Posterior vena cava (tissue), 2 donors: ENCODE measurements around the gene TAOK1. TPM values are rescaled to one million over a fixed set of nuclear protein-coding genes. Genes with fewer than 3 reads are reported as not detected.
A peak's percentile ranks its signal among the peaks of the same experiment; 100 is the strongest.

Experiments
- DNase-seq: peaks from one replicate; pipeline ENCODE4 v3.0.0-alpha.2; 2020; ENCODE audit warnings: low spot score
- intact Hi-C, 2 donors: fragments of 100-400 bp; cut with DNase I; formaldehyde crosslinking; loops; one replicate each; pipeline versions ENCODE4 v1.14.1 to v1.14.2; 2022 to 2023
- total RNA-seq, 2 donors: library from RNA; stranded (reverse); fragmentation: NEBNext Ultra II Directional; extraction: Animal tissue kit (Norgen Biotek cat#: 25700); gene quantifications; one replicate each; pipeline ENCODE4 v1.2.1, GENCODE V29; 2021
- donor health status: DM: yes; HTN: yes; CAD: no.
- donor health status: DM: yes; HTN: yes; CAD: no.

Gene TAOK1
- total RNA-seq, 2 donors from 2014 or later, result 70.8 to 78.1 TPM

DNA sequence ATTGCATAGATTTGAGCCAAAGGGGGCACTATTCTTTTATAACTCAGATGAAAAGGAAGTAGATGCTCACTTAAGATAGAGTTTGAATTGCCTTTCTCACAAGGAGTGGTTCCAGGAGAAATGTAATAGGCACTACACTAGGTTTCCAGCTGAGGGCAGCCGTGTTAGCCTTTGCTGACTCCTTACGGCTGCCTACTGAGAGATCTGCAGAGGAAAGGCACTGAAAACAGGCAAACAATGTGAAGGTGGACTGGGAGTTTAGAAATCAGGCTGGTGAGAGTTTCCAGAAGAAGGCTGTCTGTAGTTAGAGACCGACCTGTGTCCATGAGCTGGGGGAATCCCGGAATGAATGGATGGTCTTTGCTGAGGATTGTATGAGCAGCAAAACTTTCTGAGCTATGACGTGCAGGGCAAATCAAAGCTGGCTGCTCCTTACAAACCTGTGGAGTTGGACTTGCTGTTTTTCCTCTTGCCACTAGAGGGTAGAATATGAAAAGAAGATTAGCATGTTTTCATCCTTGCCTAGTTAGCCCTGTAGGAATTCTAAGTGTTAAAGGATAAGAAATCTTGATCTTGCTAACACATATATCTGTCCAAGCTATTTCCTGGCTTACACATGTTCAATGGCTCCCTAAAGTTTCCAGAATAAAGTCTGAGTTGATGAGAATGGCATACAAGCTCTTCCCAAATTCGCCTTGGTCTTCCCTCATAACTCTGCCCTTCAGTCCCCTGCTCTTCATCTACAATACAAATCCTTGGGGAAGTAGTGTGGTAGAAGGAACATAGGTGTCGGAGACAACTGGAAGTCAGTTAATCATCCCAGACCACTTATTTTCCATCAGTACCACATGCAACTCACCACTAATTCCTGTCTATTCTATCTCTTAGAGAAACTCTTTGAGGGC, 20.1 kb upstream of the TAOK1 start:
- intact Hi-C loops, result loop anchor here (5.0 to 10.0 kb wide), 2 partner anchors 105 to 167 kb away; no protein-coding TSS in a partner anchor
- DNase-seq, result peak; percentile 72

DNA sequence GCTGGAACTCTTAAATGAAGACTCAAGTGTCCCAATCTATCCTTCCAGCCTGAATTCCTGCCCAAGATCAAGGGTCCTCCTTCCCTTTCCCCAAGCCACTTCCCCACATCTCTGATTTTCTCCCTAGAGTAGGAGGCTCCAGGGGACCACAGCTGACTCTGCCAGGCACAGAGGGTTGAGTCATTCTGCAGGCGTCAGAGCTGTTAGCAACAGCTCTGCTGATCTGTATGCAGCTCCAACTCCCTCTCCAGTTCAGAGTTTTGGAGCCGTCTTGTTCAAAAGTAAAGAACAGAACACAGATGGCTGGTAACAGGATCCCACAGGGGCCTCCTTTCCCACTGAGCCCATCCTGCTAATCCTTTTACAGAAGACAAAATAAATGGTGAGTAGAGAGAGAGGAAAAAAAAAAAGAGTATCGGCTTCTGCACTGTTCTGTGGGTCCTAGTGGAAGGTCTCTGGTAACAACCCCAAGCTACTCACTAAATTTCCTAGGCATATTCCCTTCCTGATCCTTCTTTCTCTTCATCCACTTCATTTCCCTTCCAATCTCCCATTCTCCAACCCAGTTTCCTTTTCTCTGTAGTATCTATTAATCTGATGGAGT, 13.4 kb upstream of the TAOK1 start:
- intact Hi-C loops, result loop anchor here in 1 of 2 donors (10.0 kb wide), 1 partner anchor 98 kb away; no protein-coding TSS in a partner anchor
- peak; percentile 71 for DNase-seq

DNA sequence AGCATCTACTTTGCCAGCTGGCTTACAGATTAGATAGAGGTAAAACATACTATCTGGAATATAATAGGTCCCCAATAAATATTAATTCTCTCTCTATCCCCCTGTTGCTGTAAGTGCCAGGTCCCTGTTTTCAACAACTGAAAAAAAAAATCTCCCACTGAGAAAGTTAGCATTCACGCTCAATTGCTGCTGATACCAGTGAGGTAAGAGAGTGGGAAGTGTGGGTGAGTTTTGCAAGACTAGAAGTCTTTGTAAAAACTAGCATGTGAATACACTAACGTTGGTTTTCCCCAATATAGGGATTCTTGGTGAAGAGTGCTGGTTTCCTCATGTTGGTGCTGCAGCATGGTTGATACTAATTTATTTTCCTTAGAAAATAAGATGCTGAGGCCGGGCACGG, 11.7 kb upstream of the TAOK1 start:
- intact Hi-C loops, result loop anchor here in 1 of 2 donors (10.0 kb wide), 1 partner anchor 96 kb away; no protein-coding TSS in a partner anchor
- DNase-seq, result no peak

- no peak for DNase-seq
- intact Hi-C loops, result loop anchor here in 1 of 2 donors (10.0 kb wide), 1 partner anchor 95 kb away; no protein-coding TSS in a partner anchor
Measured at GRCh38 chr17:29379084-29379991, 10.8 kb upstream of the TAOK1 start.

GRCh38 chr17:29383686-29384085, 6.5 kb upstream of the TAOK1 start:
- no peak for DNase-seq
- intact Hi-C loops, result no loop called here

DNA sequence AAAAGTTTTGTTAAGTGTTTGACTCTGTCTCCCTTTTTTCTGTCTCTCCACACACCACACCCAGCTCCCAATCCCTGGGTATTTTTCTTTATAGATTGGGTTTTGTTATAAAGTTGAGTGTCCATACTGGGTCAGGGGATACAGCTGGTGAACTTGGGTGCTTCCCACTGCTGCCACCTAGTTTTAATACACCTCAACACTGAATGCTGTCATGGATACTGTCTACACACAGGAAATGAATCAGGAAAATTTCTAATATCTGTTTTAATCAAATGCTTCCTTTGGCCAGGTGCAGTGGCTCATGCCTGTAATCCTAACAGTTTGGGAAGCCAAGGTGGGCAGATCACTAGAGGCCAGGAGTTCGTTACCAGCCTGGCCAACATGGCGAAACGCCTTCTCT, 5.3 kb upstream of the TAOK1 start:
- DNase-seq, result peak; percentile 20
- intact Hi-C loops, result no loop called here

GRCh38 chr17:29386760-29387159, 3.4 kb upstream of the TAOK1 start:
- intact Hi-C loops, result no loop called here
- DNase-seq, result no peak

- DNase-seq, result peak; percentile 34
- intact Hi-C loops, result no loop called here
Measured at GRCh38 chr17:29388937-29389336, 1.2 kb upstream of the TAOK1 start.

- intact Hi-C loops, result loop anchor here in 1 of 2 donors (1.0 kb wide), 1 partner anchor 31 kb away; no protein-coding TSS in a partner anchor
- peak; percentile 58 for DNase-seq
Measured at GRCh38 chr17:29390851-29391631, 878 bp downstream of the TAOK1 start.

GRCh38 chr17:29393436-29393835, 3.3 kb downstream of the TAOK1 start:
- intact Hi-C loops, result no loop called here
- no peak for DNase-seq

DNA sequence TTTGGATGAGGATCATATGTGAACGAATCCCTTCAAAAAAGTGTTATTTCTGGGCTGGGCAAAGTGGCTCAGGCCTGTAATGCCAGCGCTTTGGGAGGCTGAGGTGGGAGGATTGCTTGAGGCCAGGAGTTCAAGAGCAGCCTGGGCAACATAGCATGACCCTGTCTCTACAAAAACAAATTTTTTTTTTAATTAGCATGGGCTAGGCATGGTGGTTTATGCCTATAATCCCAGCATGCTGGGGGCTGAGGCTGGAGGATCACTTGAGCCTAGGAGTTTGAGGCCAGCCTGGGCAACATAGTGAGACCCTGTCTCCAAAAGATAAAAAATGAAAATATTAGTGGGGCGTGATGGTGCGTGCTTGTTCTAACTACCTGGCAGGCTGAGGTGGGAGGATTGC, 4.6 kb downstream of the TAOK1 start:
- intact Hi-C loops, result no loop called here
- peak; percentile 31 for DNase-seq

DNA sequence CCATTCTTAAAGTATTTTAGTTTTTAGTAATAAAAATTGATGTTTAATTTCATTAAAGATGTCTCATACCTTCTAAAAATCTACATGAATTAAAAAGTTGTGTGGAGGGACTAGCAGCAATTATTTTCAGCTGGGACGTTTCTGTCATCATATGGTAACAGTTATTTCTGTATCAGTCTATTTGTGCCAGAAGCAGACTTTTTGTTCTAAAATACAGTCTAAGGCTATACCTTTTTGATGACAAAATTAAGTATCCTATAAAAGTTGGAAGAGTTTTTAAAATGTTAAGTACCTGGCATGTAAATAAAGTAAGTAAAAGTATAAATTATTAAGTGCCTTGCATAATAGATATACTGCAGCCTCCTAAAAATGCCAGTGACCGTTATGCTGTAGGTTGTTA, 5.9 kb downstream of the TAOK1 start:
- intact Hi-C loops, result no loop called here
- no peak for DNase-seq

GRCh38 chr17:29399634-29400033, 9.5 kb downstream of the TAOK1 start:
- DNase-seq, result no peak
- intact Hi-C loops, result loop anchor here in 1 of 2 donors (1.0 kb wide), 1 partner anchor 36 kb away; no protein-coding TSS in a partner anchor

DNA sequence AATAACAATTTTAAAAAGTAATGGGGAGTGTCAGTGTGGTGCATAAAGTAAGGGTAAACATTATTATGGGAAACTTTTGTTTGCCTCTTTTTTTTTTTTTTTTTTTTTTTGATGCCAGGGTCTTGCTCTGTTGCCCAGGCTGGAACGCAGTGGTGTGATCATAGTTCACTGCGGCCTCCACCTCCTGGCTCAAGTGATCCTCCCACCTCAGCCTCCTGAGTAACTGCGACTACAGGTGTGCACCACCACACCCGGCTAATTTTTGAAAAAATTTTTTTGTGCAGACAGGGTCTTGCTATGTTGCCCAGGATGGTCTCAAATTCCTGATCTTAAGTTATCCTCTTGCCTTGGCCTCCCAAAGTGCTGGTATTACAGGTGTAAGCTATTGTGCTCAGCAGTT, 10.7 kb downstream of the TAOK1 start:
- intact Hi-C loops, result loop anchor here in 1 of 2 donors (1.0 kb wide), 1 partner anchor 38 kb away; no protein-coding TSS in a partner anchor
- DNase-seq, result no peak

DNA sequence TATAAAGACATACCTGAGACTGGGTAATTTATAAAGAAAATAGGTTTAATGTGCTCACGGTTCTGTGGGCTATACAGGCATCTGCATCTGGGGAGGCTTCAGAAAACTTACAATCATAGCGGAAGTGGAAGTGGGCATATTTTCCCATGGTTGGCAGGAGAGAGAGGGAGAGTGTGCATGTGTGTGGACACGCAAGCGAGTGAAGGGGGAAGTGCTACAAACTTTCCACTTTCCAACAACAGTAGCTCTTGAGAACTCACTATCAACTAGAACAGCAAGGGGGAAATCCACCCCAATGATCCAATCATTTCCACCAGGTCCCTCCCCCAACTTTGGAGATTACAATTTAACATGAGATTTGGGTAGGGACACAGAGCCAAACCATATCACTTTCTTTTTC, 11.1 kb downstream of the TAOK1 start:
- intact Hi-C loops, result no loop called here
- DNase-seq, result no peak

GRCh38 chr17:29407856-29408255, 17.7 kb downstream of the TAOK1 start:
- no peak for DNase-seq
- intact Hi-C loops, result no loop called here

DNA sequence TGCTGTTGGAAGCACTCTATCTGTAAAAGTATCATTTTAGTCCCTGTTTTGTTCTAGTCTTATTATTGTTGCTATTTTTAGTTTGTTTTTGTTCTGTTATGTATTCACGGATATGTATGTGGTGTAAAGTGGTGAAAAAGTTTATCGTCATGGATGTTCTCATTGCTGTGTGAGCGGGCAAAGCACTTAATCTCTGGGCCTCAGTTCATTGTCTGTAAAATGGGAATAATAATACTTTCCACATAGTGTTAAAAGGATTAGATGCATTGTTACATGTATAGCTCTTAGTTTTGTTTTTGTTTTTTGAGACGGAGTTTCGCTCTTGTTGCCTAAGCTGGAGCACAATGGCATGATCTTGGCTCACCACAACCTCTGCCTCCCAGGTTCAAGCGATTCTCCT, 19.8 kb downstream of the TAOK1 start:
- intact Hi-C loops, result no loop called here
- no peak for DNase-seq

DNA sequence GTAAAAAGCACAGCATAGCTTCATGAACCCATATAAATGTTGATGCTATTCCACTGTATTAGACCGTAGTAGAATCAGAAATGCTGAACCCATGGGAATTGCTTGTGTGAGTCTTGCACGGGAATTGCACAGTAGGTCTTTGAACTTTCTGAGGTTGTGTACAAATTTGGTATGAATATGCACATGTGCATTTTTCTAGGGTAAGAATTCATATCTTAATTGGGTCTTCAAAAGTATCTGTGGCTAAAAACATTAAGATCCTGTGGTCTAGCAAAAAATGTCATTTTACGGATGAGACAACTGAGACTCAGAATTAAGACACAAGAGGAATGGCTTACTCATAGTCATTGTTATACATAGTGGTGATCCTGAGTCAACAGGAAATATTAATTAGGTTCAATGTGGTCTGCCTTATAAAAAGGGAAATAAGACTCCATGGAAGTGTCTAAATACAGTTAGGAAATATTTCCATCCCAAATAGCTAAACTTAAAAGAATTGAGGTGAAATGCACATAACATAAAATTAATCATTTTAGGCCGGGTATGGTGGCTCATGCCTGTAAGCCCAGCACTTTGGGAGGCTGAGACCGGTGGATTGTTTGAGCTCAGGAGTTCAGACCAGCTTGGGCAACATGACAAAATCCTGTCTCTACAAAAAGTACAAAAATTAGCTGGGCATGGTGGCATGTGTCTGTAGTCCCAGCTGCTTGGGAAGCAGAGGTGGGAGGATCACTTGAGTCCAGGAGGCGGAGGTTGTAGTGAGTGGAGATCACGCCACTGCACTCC, 22.8 kb downstream of the TAOK1 start:
- intact Hi-C loops, result no loop called here
- no peak for DNase-seq
